ENCODE measurements around the gene P4HA1. TPM values are rescaled to one million over a fixed set of nuclear protein-coding genes. Genes with fewer than 3 reads are reported as not detected.

The P4HA1 gene
- total and polyA plus RNA-seq, 3 donors from 2014 or later, result 19.0 to 28.1 (median 20.2) TPM

DNA sequence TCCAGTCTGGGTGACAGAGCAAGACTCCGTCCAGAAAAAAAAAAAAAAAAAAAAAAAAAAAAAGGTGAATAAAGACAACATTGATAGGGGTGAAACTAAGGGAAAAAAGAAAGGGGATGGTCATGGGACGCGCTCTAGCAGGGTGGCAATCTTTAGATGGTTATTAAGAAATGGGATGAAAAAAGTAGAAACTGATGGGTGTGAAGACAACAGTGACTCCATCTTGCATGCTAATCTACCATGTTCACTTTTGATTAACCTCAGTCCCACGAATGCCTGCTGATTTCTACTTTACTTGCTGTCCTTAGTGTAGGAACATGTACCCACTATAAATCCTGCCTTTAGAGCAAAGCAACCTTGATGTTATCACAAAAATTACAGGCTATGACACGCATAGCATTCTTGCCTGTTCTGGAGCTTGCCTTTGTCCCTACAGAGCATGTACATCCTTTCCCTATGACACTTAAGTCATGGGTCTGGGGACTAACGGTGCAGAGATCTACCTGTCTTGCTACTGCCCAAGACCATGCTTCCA lies 38.5 kb downstream of the P4HA1 start:
- Histone ChIP-seq H3K36me3 (ENCODE audit: low read depth, missing control alignments) (no peaks in the 10 kb centered on the region), H3K4me1 (no peaks in the 10 kb centered on the region), H3K4me3 (no peak overlapping the region), H3K9me3 (no peaks in the 10 kb centered on the region), H3K27ac (no peak overlapping the region), H3K27me3 (no peaks in the 10 kb centered on the region)
- intact Hi-C loops (cut with DNase I; ENCODE audit: low total_unique reads), result no loop called here
- no peak for DNase-seq
- TF ChIP-seq POLR2A (IDR thresholded peaks at IDR 0.05), result no peak
- TF ChIP-seq, protein P1, sequence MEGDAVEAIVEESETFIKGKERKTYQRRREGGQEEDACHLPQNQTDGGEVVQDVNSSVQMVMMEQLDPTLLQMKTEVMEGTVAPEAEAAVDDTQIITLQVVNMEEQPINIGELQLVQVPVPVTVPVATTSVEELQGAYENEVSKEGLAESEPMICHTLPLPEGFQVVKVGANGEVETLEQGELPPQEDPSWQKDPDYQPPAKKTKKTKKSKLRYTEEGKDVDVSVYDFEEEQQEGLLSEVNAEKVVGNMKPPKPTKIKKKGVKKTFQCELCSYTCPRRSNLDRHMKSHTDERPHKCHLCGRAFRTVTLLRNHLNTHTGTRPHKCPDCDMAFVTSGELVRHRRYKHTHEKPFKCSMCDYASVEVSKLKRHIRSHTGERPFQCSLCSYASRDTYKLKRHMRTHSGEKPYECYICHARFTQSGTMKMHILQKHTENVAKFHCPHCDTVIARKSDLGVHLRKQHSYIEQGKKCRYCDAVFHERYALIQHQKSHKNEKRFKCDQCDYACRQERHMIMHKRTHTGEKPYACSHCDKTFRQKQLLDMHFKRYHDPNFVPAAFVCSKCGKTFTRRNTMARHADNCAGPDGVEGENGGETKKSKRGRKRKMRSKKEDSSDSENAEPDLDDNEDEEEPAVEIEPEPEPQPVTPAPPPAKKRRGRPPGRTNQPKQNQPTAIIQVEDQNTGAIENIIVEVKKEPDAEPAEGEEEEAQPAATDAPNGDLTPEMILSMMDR (IDR thresholded peaks at IDR 0.05), result no peak
- WGBS, 2 donors, result 93 to 97% methylated on average over 6 of the region's 6 CpGs

DNA sequence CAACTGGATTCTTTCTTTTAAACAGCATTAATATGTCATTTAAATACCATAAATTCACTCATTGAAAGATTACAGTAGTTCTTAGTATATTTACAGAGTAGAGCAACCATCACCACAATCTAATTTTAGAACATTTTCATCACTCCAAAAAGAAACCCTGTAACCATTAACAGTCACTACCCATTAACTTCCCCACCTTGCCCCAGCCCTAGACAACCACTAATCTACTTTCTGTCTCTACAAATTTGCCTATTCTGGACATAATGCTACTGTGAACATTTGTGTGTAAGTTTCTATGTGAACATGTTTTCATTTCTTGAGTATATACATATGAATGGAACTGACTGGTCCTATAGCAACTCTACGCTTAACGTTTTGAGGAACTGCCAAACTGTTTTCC lies 42.4 kb downstream of the P4HA1 start:
- TF ChIP-seq, protein P1 (IDR thresholded peaks at IDR 0.05), result no peak
- no peak for TF ChIP-seq POLR2A (IDR thresholded peaks at IDR 0.05)
- Histone ChIP-seq H3K36me3 (ENCODE audit: low read depth, missing control alignments) (no peaks in the 10 kb centered on the region), H3K4me1 (no peaks in the 10 kb centered on the region), H3K4me3 (no peak overlapping the region), H3K27me3 (no peaks in the 10 kb centered on the region), H3K9me3 (no peaks in the 10 kb centered on the region), H3K27ac (no peak overlapping the region)
- WGBS, 2 donors, result 84 to 87% methylated on average over 2 of the region's 2 CpGs
- DNase-seq, result no peak
- intact Hi-C loops (cut with DNase I; ENCODE audit: low total_unique reads), result no loop called here

GRCh38 chr10:73053275-73053674 lies 43.4 kb downstream of the P4HA1 start:
- no peak for DNase-seq
- Histone ChIP-seq H3K9me3 (no peaks in the 10 kb centered on the region), H3K27me3 (no peaks in the 10 kb centered on the region), H3K4me3 (no peak overlapping the region), H3K4me1 (no peaks in the 10 kb centered on the region), H3K36me3 (ENCODE audit: low read depth, missing control alignments) (no peaks in the 10 kb centered on the region), H3K27ac (no peak overlapping the region)
- TF ChIP-seq, protein P1 (IDR thresholded peaks at IDR 0.05), result no peak
- no peak for TF ChIP-seq POLR2A (IDR thresholded peaks at IDR 0.05)
- 85 to 89% methylated on average over 4 of the region's 4 CpGs for WGBS, 2 donors
- intact Hi-C loops (cut with DNase I; ENCODE audit: low total_unique reads), result no loop called here

- Histone ChIP-seq H3K4me3 (no peak overlapping the region), H3K27me3 (no peaks in the 10 kb centered on the region), H3K4me1 (peaks cover 9% of the 10 kb centered on the region), H3K36me3 (ENCODE audit: low read depth, missing control alignments) (no peaks in the 10 kb centered on the region), H3K27ac (peak overlapping the region; percentile 47 to 59), H3K9me3 (no peaks in the 10 kb centered on the region)
- intact Hi-C loops (cut with DNase I; ENCODE audit: low total_unique reads), result no loop called here
- 55 to 63% methylated on average over 7 of the region's 7 CpGs for WGBS, 2 donors
- TF ChIP-seq, protein P1 (IDR thresholded peaks at IDR 0.05), result no peak
- no peak for TF ChIP-seq POLR2A (IDR thresholded peaks at IDR 0.05)
- no peak for DNase-seq
Observed at GRCh38 chr10:73044378-73045285, 52.0 kb downstream of the P4HA1 start.

Data from testis (tissue), 3 donors.